NCI-H128 (cell line): ENCODE results near the gene PCDHA5.
"Not testable (repeated sequence)": the region's sequence is repeated elsewhere in the genome, so short reads cannot be mapped to it uniquely, and the experiment has no call there.

Experiments
- DNase-seq: peaks from one replicate; lab custom pipeline; 2025; ENCODE audit not compliant: unreplicated experiment; lab: John Stamatoyannopoulos, UW

PCDHA5 gene

GRCh38 chr5:140822969-140823368 lies 1.6 kb downstream of the PCDHA5 start:
- DNase-seq = not testable (repeated sequence)

GRCh38 chr5:140823475-140823874 lies 2.1 kb downstream of the PCDHA5 start:
- DNase-seq = no peak

DNA sequence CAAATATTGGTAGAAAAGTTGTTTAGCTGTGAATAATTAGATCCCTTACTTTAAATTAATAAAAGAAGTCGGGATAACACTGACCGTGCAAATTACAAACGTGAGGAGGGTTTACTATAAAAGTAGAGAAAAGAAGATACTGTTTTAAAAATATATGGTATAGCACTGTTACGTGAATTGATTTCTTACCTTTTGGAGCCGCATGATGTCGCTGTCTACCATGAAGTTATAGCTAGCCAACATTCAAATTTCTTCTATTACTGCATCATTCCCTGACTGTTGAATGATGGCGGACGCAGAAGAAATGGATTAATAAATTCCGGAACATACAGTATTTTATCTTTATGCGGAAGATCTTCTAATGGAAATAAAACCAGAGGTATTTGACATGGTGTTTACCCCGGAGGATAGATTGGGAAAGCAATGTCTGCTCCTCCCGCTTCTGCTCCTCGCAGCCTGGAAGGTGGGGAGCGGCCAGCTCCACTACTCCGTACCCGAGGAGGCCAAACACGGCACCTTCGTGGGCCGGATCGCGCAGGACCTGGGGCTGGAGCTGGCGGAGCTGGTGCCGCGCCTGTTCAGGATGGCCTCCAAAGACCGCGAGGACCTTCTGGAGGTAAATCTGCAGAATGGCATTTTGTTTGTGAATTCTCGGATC lies 6.4 kb downstream of the PCDHA5 start, which contains the start of gene PCDHA6:
TSS of gene PCDHA6 (plus strand) at position 257 of the 658 bp plus-strand sequence. CDS start at position 389, 132 bp downstream.
- DNase-seq = no peak

- DNase-seq = no peak
Measured at GRCh38 chr5:140828362-140828737, 6.9 kb downstream of the PCDHA5 start.

DNA sequence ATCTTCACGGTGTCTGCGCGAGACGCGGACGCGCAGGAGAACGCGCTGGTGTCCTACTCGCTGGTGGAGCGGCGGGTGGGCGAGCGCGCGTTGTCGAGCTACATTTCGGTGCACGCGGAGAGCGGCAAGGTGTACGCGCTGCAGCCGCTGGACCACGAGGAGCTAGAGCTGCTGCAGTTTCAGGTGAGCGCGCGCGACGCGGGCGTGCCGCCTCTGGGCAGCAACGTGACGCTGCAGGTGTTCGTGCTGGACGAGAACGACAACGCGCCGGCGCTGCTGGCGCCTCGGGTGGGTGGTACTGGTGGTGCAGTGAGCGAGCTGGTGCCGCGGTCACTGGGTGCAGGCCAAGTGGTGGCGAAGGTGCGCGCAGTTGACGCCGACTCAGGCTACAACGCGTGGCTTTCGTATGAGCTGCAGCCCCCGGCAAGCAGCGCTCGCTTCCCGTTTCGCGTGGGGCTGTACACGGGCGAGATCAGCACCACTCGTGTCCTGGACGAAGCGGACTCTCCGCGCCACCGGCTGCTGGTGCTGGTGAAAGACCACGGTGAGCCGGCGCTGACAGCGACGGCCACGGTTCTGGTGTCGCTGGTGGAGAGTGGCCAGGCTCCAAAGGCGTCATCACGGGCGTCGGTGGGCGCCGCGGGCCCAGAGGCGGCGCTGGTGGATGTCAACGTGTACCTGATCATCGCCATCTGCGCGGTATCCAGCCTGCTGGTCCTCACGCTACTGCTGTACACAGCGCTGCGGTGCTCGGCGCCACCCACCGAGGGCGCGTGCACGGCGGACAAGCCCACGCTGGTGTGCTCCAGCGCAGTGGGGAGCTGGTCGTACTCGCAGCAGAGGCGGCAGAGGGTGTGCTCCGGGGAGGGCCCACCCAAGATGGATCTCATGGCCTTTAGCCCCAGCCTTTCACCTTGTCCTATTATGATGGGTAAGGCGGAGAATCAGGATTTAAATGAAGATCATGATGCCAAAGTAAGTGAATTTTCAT lies 8.4 kb downstream of the PCDHA5 start:
- DNase-seq = not testable (repeated sequence)

DNA sequence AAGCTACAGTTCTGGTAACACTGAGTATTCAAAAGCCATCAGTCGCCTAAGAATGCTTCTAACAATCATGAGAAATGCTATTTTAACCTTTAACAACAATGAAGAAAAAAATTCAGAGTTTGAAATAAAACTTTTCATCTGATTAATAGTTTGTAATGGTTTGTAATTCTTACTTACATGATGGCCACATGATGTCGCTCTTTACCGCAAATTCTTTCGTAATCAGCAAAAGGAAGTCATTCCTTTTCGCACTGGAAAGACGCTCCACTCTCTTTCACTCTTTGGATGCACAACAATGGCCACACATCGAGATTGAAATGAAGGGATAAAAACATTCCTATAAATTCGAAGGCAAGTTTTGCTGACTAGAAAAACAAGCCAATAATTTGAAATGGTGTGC lies 12.6 kb downstream of the PCDHA5 start, which contains the start of gene PCDHA7:
TSS of gene PCDHA7 (plus strand) at position 277 of the 400 bp plus-strand sequence. CDS start at position 392, 115 bp downstream.
- DNase-seq = no peak

DNA sequence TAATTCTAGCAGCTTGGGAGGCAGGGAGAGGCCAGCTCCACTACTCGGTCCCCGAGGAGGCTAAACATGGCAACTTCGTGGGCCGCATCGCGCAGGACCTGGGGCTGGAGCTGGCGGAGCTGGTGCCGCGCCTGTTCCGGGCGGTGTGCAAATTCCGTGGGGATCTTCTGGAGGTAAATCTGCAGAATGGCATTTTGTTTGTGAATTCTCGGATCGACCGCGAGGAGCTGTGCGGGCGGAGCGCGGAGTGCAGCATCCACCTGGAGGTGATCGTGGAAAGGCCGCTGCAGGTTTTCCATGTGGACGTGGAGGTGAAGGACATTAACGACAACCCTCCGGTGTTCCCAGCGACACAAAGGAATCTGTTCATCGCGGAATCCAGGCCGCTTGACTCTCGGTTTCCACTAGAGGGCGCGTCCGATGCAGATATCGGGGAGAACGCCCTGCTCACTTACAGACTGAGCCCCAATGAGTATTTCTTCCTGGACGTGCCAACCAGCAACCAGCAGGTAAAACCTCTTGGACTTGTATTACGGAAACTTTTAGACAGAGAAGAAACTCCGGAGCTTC lies 13.1 kb downstream of the PCDHA5 start:
- not testable (repeated sequence) for DNase-seq

GRCh38 chr5:140835622-140836510 lies 14.5 kb downstream of the PCDHA5 start:
- no peak for DNase-seq

DNA sequence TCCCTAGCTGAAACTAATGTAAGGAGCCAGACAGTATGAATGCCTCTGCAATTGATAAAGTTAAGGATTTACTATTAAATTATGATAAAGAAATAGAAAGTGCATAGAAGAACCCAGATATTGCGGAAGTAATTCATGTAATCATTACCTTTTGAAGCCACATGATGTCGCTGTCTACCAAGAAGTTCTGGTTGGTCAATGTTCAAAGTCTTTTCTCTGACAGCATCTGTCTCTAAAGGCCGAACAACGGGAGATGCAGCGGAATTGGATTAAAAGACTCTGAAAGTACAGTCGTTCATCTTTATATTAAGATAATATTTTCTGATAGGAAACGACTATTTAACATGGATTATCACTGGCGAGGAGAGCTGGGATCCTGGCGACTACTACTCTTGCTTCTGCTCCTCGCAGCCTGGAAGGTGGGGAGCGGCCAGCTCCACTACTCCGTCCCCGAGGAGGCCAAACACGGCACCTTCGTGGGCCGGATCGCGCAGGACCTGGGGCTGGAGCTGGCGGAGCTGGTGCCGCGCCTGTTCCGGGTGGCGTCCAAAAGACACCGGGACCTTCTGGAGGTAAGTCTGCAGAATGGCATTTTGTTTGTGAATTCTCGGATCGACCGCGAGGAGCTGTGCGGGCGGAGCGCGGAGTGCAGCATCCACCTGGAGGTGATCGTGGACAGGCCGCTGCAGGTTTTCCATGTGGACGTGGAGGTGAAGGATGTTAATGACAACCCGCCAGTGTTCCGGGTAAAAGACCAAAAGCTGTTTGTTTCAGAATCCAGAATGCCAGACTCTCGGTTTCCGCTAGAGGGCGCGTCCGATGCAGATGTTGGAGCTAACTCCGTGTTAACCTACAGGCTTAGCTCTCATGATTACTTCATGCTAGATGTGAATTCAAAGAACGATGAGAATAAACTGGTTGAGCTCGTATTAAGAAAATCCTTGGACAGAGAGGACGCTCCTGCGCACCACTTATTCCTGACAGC lies 19.9 kb downstream of the PCDHA5 start, which contains the start of gene PCDHA8:
TSS of gene PCDHA8 (plus strand) at position 210 of the 985 bp plus-strand sequence. CDS start at position 345, 135 bp downstream.
- no peak for DNase-seq

- no peak for DNase-seq
Measured at GRCh38 chr5:140842798-140843733, 21.7 kb downstream of the PCDHA5 start.

DNA sequence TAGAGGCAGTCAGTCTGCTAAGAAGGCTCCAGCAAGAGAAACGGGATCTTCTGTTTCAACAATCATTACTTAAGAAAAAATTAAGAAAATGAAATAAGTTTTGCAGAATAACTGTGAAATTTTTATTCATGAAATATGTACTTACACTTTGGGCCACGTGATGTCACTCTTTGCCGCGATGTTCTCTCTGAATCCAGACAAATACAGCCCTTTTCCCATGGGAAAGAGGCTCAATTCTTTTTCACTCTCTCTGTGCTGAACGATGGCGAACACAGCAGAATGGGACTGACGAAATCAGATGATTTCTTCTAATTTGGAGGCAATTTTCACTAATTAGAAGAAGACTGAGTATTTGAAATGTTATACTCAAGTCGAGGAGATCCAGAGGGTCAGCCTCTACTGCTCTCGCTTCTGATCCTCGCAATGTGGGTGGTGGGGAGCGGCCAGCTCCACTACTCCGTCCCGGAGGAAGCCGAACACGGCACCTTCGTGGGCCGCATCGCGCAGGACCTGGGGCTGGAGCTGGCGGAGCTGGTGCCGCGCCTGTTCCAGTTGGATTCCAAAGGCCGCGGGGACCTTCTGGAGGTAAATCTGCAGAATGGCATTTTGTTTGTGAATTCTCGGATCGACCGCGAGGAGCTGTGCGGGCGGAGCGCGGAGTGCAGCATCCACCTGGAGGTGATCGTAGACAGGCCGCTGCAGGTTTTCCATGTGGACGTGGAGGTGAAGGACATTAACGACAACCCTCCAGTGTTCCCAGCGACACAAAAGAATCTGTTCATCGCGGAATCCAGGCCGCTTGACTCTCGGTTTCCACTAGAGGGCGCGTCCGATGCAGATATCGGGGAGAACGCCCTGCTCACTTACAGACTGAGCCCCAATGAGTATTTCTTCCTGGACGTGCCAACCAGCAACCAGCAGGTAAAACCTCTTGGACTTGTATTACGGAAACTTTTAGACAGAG lies 27.0 kb downstream of the PCDHA5 start, which contains the start of gene PCDHA9:
TSS of gene PCDHA9 (plus strand) at position 244 of the 964 bp plus-strand sequence. CDS start at position 358, 114 bp downstream.
- not testable (repeated sequence) for DNase-seq

DNA sequence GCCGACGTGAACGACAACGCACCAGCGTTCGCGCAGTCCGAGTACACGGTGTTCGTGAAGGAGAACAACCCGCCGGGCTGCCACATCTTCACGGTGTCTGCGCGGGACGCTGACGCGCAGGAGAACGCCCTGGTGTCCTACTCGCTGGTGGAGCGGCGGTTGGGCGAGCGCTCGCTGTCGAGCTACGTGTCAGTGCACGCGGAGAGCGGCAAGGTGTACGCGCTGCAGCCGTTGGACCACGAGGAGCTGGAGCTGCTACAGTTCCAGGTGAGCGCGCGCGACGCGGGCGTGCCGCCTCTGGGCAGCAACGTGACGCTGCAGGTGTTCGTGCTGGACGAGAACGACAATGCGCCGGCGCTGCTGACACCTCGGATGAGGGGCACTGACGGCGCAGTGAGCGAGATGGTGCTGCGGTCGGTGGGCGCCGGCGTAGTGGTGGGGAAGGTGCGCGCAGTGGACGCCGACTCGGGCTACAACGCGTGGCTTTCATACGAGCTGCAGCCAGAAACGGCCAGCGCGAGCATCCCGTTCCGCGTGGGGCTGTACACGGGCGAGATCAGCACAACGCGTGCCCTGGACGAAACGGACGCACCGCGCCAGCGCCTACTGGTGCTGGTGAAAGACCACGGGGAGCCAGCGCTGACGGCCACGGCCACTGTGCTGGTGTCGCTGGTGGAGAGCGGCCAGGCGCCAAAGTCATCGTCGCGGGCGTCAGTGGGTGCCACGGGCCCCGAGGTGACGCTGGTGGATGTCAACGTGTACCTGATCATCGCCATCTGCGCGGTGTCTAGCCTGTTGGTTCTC lies 28.6 kb downstream of the PCDHA5 start:
- not testable (repeated sequence) for DNase-seq

GRCh38 chr5:140855772-140856674 lies 34.6 kb downstream of the PCDHA5 start, which contains the start of gene PCDHA10:
TSS of gene PCDHA10 (plus strand) at chr5:140855897. CDS start at chr5:140856049, 152 bp downstream.
- DNase-seq = no peak

GRCh38 chr5:140857177-140857986 lies 36.0 kb downstream of the PCDHA5 start:
- no peak for DNase-seq
